ENCODE data around the gene REEP3.

REEP3 gene

GRCh38 chr10:63515002-63515763 lies 6.0 kb upstream of the REEP3 start:
- no peak for DNase-seq

GRCh38 chr10:63516207-63516606 lies 5.0 kb upstream of the REEP3 start:
- no peak for DNase-seq

- DNase-seq, result no peak
These were observed 2.4 kb upstream of the REEP3 start for GRCh38 chr10:63518690-63519288.

- peak; percentile 86 for DNase-seq
These were observed 445 bp downstream of the REEP3 start for GRCh38 chr10:63521416-63522276.

- no peak for DNase-seq
These were observed 1.1 kb downstream of the REEP3 start for GRCh38 chr10:63522277-63522687.

GRCh38 chr10:63522995-63523394 lies 1.8 kb downstream of the REEP3 start:
- DNase-seq, result no peak

- DNase-seq, result no peak
These were observed 3.8 kb downstream of the REEP3 start for GRCh38 chr10:63525021-63525420.

- no peak for DNase-seq
These were observed 6.2 kb downstream of the REEP3 start for GRCh38 chr10:63527401-63527800.

- DNase-seq, result no peak
These were observed 7.0 kb downstream of the REEP3 start for GRCh38 chr10:63528084-63528744.

GRCh38 chr10:63530409-63530808 lies 9.2 kb downstream of the REEP3 start:
- no peak for DNase-seq

- DNase-seq, result no peak
These were observed 13.5 kb downstream of the REEP3 start for GRCh38 chr10:63534723-63535122.

GRCh38 chr10:63536698-63537097 lies 15.5 kb downstream of the REEP3 start:
- no peak for DNase-seq

GRCh38 chr10:63537536-63537935 lies 16.3 kb downstream of the REEP3 start:
- no peak for DNase-seq

GRCh38 chr10:63539377-63539776 lies 18.2 kb downstream of the REEP3 start:
- DNase-seq, result no peak

- no peak for DNase-seq
These were observed 18.8 kb downstream of the REEP3 start for GRCh38 chr10:63539994-63540393.

- DNase-seq, result no peak
These were observed 21.8 kb downstream of the REEP3 start for GRCh38 chr10:63542835-63543575.

- no peak for DNase-seq
These were observed 22.4 kb downstream of the REEP3 start for GRCh38 chr10:63543576-63543962.

GRCh38 chr10:63544418-63544817 lies 23.2 kb downstream of the REEP3 start:
- DNase-seq, result no peak

- no peak for DNase-seq
These were observed 26.6 kb downstream of the REEP3 start for GRCh38 chr10:63547628-63548360.

- no peak for DNase-seq
These were observed 27.7 kb downstream of the REEP3 start for GRCh38 chr10:63548860-63549259.

GRCh38 chr10:63549810-63550209 lies 28.6 kb downstream of the REEP3 start:
- no peak for DNase-seq

GRCh38 chr10:63553031-63553430 lies 31.8 kb downstream of the REEP3 start:
- DNase-seq, result no peak

Data from right forelimb (tissue), 1 donor.